Adrenal gland (tissue), 5 donors: ENCODE measurements around the gene SAFB2.

Source experiments
- POLR2A ChIP-seq, 2 donors: fragments of 450-650 bp; IDR thresholded peaks; one replicate each; pipeline ENCODE4 v1.6.1; 2017; ENCODE audit warnings: antibody characterized with exemption in 2 of 2, mild to moderate bottlenecking in 2 of 2, moderate library complexity in 1 of 2
- TF ChIP-seq, protein P1 (sequence below), 6 experiments: fragments of 450-650 bp in 4 of 6; fragments of 200-600 bp in 2 of 6; sonication (generic) in 1 of 6; IDR thresholded peaks; 1 replicate in 5 of 6; 2 replicates in 1 of 6; pipeline versions ENCODE4 v1.5.1 to v1.8.0; 2016 to 2021; ENCODE audit warnings: antibody characterized with exemption in 6 of 6, mild to moderate bottlenecking in 2 of 6, moderate library complexity in 1 of 6
- donor health status: DM: no; HTN: no; CAD: no.

DNA sequence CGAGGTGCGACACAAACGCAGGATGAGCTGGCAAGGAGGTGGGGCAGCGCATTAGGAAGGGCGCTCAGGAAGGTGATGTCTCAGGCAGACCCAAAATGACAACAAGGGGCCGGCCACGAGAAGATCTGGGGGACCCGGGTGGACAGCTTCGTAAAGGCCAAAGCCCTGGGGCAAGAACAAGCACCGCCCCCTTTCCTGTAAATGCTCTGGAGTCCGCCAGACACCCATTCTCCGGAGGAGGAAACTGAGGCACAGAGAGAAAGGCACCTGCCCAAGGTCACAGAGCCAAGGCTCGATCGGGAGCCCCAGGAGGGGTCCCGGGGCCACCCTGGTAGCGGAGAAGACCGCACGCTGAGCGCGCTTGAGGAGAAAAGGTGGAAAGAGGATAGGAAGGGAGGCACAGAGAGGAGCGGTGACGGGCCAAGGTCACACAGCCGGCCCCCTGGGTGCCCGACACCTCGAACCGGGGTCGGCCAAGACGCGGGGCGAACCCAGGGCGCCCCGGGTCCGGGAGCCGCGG, 571 bp downstream of the SAFB2 start:
- no peak for TF ChIP-seq POLR2A (IDR thresholded peaks at IDR 0.05)
- TF ChIP-seq, protein P1, sequence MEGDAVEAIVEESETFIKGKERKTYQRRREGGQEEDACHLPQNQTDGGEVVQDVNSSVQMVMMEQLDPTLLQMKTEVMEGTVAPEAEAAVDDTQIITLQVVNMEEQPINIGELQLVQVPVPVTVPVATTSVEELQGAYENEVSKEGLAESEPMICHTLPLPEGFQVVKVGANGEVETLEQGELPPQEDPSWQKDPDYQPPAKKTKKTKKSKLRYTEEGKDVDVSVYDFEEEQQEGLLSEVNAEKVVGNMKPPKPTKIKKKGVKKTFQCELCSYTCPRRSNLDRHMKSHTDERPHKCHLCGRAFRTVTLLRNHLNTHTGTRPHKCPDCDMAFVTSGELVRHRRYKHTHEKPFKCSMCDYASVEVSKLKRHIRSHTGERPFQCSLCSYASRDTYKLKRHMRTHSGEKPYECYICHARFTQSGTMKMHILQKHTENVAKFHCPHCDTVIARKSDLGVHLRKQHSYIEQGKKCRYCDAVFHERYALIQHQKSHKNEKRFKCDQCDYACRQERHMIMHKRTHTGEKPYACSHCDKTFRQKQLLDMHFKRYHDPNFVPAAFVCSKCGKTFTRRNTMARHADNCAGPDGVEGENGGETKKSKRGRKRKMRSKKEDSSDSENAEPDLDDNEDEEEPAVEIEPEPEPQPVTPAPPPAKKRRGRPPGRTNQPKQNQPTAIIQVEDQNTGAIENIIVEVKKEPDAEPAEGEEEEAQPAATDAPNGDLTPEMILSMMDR (IDR thresholded peaks at IDR 0.05), result no peak
